ENCODE data around the gene KRTAP22-1. TPM values are rescaled to one million over a fixed set of nuclear protein-coding genes. Genes with fewer than 3 reads are reported as not detected.

KRTAP22-1 gene
- polyA plus RNA-seq, 2 donors: not detected

DNA sequence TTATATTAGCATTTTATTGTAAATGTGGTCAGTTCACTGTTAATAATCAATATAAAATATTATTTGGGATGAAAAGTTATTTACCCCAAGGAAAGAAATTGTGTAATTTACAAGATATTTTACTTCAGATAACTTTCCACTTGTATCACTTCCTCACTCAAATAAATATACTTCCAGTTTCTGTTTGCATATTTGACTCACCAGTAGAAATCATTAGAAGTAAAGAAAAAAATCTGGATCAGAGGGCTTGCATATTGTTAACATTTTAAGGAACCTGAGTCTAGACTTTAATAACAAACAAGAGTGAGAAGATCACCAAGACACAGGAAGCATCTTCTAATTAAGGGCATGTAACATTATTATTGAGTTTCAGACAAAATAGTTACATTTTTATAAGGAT, 19.2 kb downstream of the KRTAP22-1 start:
- H3K36me3 ChIP-seq (ENCODE audit: control insufficient read depth in 2 of 2, insufficient read depth in 2 of 2, low read length in 1 of 2): no peaks in the 10 kb centered on the region
- no peaks in the 10 kb centered on the region for H3K27me3 ChIP-seq (ENCODE audit: control insufficient read depth in 1 of 2, insufficient read depth in 2 of 2, low read length in 2 of 2)
- no peak overlapping the region for H3K4me3 ChIP-seq (ENCODE audit: low read depth in 1 of 2, low read length in 2 of 2)
- peaks cover 3 to 6% of the 10 kb centered on the region in 2 donors for H3K9me3 ChIP-seq (ENCODE audit: control insufficient read depth in 2 of 2, insufficient read depth in 1 of 2, low read depth in 1 of 2, low read length in 1 of 2)
- no peaks in the 10 kb centered on the region for H3K4me1 ChIP-seq (ENCODE audit: control insufficient read depth in 2 of 2, insufficient read depth in 2 of 2, low read length in 1 of 2)
- H3K27ac ChIP-seq (ENCODE audit: low read depth in 2 of 2, low read length in 1 of 2): no peak overlapping the region

GRCh38 chr21:30620522-30620921, 19.6 kb downstream of the KRTAP22-1 start, which contains the start of gene KRTAP20-4:
TSS of gene KRTAP20-4 (plus strand) at chr21:30620627.
- WGBS, 2 donors: 77 to 80% methylated on average over 3 of the region's 3 CpGs
- no peak within 1 kb of the TSS for H3K27ac ChIP-seq (ENCODE audit: low read depth in 2 of 2, low read length in 1 of 2)
- no peaks in the 10 kb centered on the region for H3K4me1 ChIP-seq (ENCODE audit: control insufficient read depth in 2 of 2, insufficient read depth in 2 of 2, low read length in 1 of 2)
- peaks cover 3 to 6% of the 10 kb centered on the region in 2 donors for H3K9me3 ChIP-seq (ENCODE audit: control insufficient read depth in 2 of 2, insufficient read depth in 1 of 2, low read depth in 1 of 2, low read length in 1 of 2)
- no peak within 1 kb of the TSS for H3K4me3 ChIP-seq (ENCODE audit: low read depth in 1 of 2, low read length in 2 of 2)
- no peaks in the 10 kb centered on the region for H3K36me3 ChIP-seq (ENCODE audit: control insufficient read depth in 2 of 2, insufficient read depth in 2 of 2, low read length in 1 of 2)
- no peaks in the 10 kb centered on the region for H3K27me3 ChIP-seq (ENCODE audit: control insufficient read depth in 1 of 2, insufficient read depth in 2 of 2, low read length in 2 of 2)

DNA sequence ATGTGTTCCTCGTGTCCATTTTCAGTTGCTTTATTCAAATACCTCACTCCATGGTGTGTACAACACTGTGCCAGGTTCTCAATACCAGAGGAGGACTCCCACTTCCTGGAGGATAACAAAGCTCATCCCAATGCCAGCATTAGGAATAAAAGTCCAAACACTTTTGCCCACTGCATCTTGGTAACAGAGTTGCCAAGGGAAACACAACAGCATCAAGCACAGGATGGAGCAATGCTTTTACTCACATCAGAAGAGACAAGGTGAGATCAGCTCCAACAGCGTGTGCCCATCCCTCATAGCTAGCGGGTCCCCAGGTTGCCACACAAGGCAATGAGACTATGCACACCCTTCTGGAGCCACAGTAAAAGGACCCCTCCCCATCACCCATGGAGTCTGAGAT, 22.5 kb downstream of the KRTAP22-1 start:
- 89% methylated on average over 3 of the region's 3 CpGs for WGBS, 2 donors
- Histone ChIP-seq H3K4me3 (ENCODE audit: low read depth in 1 of 2, low read length in 2 of 2) (no peak overlapping the region), H3K9me3 (ENCODE audit: control insufficient read depth in 2 of 2, insufficient read depth in 1 of 2, low read depth in 1 of 2, low read length in 1 of 2) (peaks cover 3 to 6% of the 10 kb centered on the region in 2 donors), H3K4me1 (ENCODE audit: control insufficient read depth in 2 of 2, insufficient read depth in 2 of 2, low read length in 1 of 2) (no peaks in the 10 kb centered on the region), H3K27me3 (ENCODE audit: control insufficient read depth in 1 of 2, insufficient read depth in 2 of 2, low read length in 2 of 2) (no peaks in the 10 kb centered on the region), H3K36me3 (ENCODE audit: control insufficient read depth in 2 of 2, insufficient read depth in 2 of 2, low read length in 1 of 2) (no peaks in the 10 kb centered on the region), H3K27ac (ENCODE audit: low read depth in 2 of 2, low read length in 1 of 2) (no peak overlapping the region)

DNA sequence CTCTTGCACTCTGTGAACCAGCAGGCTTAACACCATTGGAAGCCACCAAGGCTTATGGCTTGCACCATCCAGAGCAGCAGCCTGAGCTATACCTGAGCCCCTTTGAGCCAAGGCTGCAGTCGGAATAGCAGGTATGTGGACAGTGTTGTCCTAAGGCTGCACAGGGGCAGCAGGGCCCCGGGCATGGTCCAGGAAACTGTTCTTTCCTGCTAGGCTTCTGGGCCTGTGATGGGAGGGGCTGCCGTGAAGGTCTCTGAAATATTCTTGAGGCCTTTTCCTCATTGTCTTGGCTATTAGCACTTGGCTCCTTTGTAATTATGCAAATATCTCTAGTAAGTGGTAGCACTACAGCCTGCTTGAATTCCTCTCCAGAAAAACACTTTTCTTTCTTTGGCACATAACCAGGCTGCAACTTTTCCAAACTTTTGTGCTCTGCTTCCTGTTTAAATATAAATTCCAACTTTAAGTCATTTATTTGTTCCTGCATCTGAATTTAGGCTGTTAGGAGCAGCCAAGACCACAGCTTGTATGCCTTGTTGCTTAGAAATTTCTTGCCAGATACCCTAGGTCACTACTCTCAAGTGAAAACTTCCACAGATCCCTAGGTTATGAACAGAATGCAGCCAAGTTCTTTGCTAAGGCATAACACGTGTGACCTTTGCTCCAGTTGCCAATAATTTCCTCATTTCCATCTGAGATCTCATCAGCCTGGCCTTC, 24.7 kb downstream of the KRTAP22-1 start:
- no peaks in the 10 kb centered on the region for H3K36me3 ChIP-seq (ENCODE audit: control insufficient read depth in 2 of 2, insufficient read depth in 2 of 2, low read length in 1 of 2)
- no peaks in the 10 kb centered on the region for H3K27me3 ChIP-seq (ENCODE audit: control insufficient read depth in 1 of 2, insufficient read depth in 2 of 2, low read length in 2 of 2)
- H3K4me1 ChIP-seq (ENCODE audit: control insufficient read depth in 2 of 2, insufficient read depth in 2 of 2, low read length in 1 of 2): no peaks in the 10 kb centered on the region
- no peak overlapping the region for H3K4me3 ChIP-seq (ENCODE audit: low read depth in 1 of 2, low read length in 2 of 2)
- 62 to 73% methylated on average over 4 of the region's 4 CpGs for WGBS, 2 donors
- peaks cover 3 to 6% of the 10 kb centered on the region in 2 donors for H3K9me3 ChIP-seq (ENCODE audit: control insufficient read depth in 2 of 2, insufficient read depth in 1 of 2, low read depth in 1 of 2, low read length in 1 of 2)
- H3K27ac ChIP-seq (ENCODE audit: low read depth in 2 of 2, low read length in 1 of 2): no peak overlapping the region

DNA sequence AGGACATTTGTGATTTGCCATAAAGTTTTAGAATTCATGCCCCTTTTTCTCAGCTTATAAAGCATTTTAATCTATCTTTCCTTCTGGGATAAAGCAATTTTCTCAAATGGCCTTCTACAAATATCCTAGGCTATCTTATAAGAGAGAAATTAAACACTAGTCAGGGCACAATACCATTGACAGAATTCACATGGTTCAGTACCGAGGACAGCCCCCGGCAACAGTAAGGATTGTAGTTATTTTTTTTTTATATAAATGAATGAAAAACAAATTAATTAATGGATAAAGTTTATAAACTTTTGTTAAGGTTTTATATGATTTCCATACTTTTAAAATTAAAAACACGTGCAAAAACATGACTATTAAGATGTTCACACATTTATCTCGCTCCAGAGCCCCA, 27.2 kb downstream of the KRTAP22-1 start:
- no peaks in the 10 kb centered on the region for H3K36me3 ChIP-seq (ENCODE audit: control insufficient read depth in 2 of 2, insufficient read depth in 2 of 2, low read length in 1 of 2)
- H3K4me1 ChIP-seq (ENCODE audit: control insufficient read depth in 2 of 2, insufficient read depth in 2 of 2, low read length in 1 of 2): no peaks in the 10 kb centered on the region
- H3K4me3 ChIP-seq (ENCODE audit: low read depth in 1 of 2, low read length in 2 of 2): no peak overlapping the region
- no peaks in the 10 kb centered on the region for H3K27me3 ChIP-seq (ENCODE audit: control insufficient read depth in 1 of 2, insufficient read depth in 2 of 2, low read length in 2 of 2)
- peaks cover under 1 to 5% of the 10 kb centered on the region in 2 donors for H3K9me3 ChIP-seq (ENCODE audit: control insufficient read depth in 2 of 2, insufficient read depth in 1 of 2, low read depth in 1 of 2, low read length in 1 of 2)
- no peak overlapping the region for H3K27ac ChIP-seq (ENCODE audit: low read depth in 2 of 2, low read length in 1 of 2)
- 80 to 83% methylated on average over 4 of the region's 4 CpGs for WGBS, 2 donors

- no peaks in the 10 kb centered on the region for H3K4me1 ChIP-seq (ENCODE audit: control insufficient read depth in 2 of 2, insufficient read depth in 2 of 2, low read length in 1 of 2)
- H3K27ac ChIP-seq (ENCODE audit: low read depth in 2 of 2, low read length in 1 of 2): no peak overlapping the region
- no peaks in the 10 kb centered on the region for H3K36me3 ChIP-seq (ENCODE audit: control insufficient read depth in 2 of 2, insufficient read depth in 2 of 2, low read length in 1 of 2)
- H3K4me3 ChIP-seq (ENCODE audit: low read depth in 1 of 2, low read length in 2 of 2): no peak overlapping the region
- 58 to 61% methylated on average over 1 of the region's 1 CpG for WGBS, 2 donors
- no peaks in the 10 kb centered on the region for H3K9me3 ChIP-seq (ENCODE audit: control insufficient read depth in 2 of 2, insufficient read depth in 1 of 2, low read depth in 1 of 2, low read length in 1 of 2)
- H3K27me3 ChIP-seq (ENCODE audit: control insufficient read depth in 1 of 2, insufficient read depth in 2 of 2, low read length in 2 of 2): no peaks in the 10 kb centered on the region
These were observed 28.3 kb downstream of the KRTAP22-1 start for GRCh38 chr21:30629200-30629599.

GRCh38 chr21:30634906-30635305, 34.0 kb downstream of the KRTAP22-1 start, which contains the start of gene KRTAP20-2:
TSS of gene KRTAP20-2 (plus strand) at chr21:30635206. CDS start at chr21:30635264, 58 bp downstream.
- Histone ChIP-seq H3K4me3 (ENCODE audit: low read depth in 1 of 2, low read length in 2 of 2) (no peak within 1 kb of the TSS), H3K27me3 (ENCODE audit: control insufficient read depth in 1 of 2, insufficient read depth in 2 of 2, low read length in 2 of 2) (no peaks in the 10 kb centered on the region), H3K36me3 (ENCODE audit: control insufficient read depth in 2 of 2, insufficient read depth in 2 of 2, low read length in 1 of 2) (no peaks in the 10 kb centered on the region), H3K9me3 (ENCODE audit: control insufficient read depth in 2 of 2, insufficient read depth in 1 of 2, low read depth in 1 of 2, low read length in 1 of 2) (no peaks in the 10 kb centered on the region), H3K27ac (ENCODE audit: low read depth in 2 of 2, low read length in 1 of 2) (no peak within 1 kb of the TSS), H3K4me1 (ENCODE audit: control insufficient read depth in 2 of 2, insufficient read depth in 2 of 2, low read length in 1 of 2) (no peaks in the 10 kb centered on the region)
- WGBS, 2 donors: 86 to 88% methylated on average over 1 of the region's 1 CpG

GRCh38 chr21:30638686-30639085, 37.8 kb downstream of the KRTAP22-1 start:
- no peaks in the 10 kb centered on the region for H3K36me3 ChIP-seq (ENCODE audit: control insufficient read depth in 2 of 2, insufficient read depth in 2 of 2, low read length in 1 of 2)
- H3K4me3 ChIP-seq (ENCODE audit: low read depth in 1 of 2, low read length in 2 of 2): no peak overlapping the region
- no peaks in the 10 kb centered on the region for H3K4me1 ChIP-seq (ENCODE audit: control insufficient read depth in 2 of 2, insufficient read depth in 2 of 2, low read length in 1 of 2)
- 79% methylated on average over 3 of the region's 3 CpGs for WGBS, 2 donors
- H3K27ac ChIP-seq (ENCODE audit: low read depth in 2 of 2, low read length in 1 of 2): no peak overlapping the region
- H3K9me3 ChIP-seq (ENCODE audit: control insufficient read depth in 2 of 2, insufficient read depth in 1 of 2, low read depth in 1 of 2, low read length in 1 of 2): no peaks in the 10 kb centered on the region
- no peaks in the 10 kb centered on the region for H3K27me3 ChIP-seq (ENCODE audit: control insufficient read depth in 1 of 2, insufficient read depth in 2 of 2, low read length in 2 of 2)

DNA sequence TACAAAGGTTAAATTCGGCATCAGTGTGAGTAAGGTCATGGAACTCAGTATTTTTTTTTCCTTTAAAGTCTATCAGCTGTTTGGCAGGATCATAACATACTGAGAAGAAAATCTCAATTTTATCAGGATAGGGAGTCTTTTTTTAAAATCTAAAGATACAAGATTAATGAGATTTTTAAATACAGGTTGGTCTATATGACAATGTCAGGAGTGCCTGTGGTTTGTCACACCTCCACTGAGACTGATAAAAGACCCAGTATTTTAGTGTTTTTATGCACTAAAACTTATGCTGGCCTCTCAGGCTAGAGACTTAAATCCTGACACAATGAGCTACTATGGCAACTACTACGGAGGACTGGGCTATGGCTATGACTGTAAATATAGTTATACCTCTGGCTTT, 41.7 kb downstream of the KRTAP22-1 start, which contains the start of gene KRTAP20-3:
Gene KRTAP20-3, plus strand, starts transcription at position 301 of the 400 bp plus-strand sequence.
- no peak within 1 kb of the TSS for H3K4me3 ChIP-seq (ENCODE audit: low read depth in 1 of 2, low read length in 2 of 2)
- H3K4me1 ChIP-seq (ENCODE audit: control insufficient read depth in 2 of 2, insufficient read depth in 2 of 2, low read length in 1 of 2): no peaks in the 10 kb centered on the region
- H3K27ac ChIP-seq (ENCODE audit: low read depth in 2 of 2, low read length in 1 of 2): no peak within 1 kb of the TSS
- no peaks in the 10 kb centered on the region for H3K9me3 ChIP-seq (ENCODE audit: control insufficient read depth in 2 of 2, insufficient read depth in 1 of 2, low read depth in 1 of 2, low read length in 1 of 2)
- 84 to 86% methylated on average over 2 of the region's 2 CpGs for WGBS, 2 donors
- no peaks in the 10 kb centered on the region for H3K36me3 ChIP-seq (ENCODE audit: control insufficient read depth in 2 of 2, insufficient read depth in 2 of 2, low read length in 1 of 2)
- no peaks in the 10 kb centered on the region for H3K27me3 ChIP-seq (ENCODE audit: control insufficient read depth in 1 of 2, insufficient read depth in 2 of 2, low read length in 2 of 2)

GRCh38 chr21:30646904-30647414, 46.1 kb downstream of the KRTAP22-1 start:
- WGBS, 2 donors: 58% methylated on average over 1 of the region's 1 CpG

More at GRCh38 chr21:30646904-30647414, 46.1 kb downstream of the KRTAP22-1 start:
- Histone ChIP-seq H3K9me3 (ENCODE audit: control insufficient read depth in 2 of 2, insufficient read depth in 1 of 2, low read depth in 1 of 2, low read length in 1 of 2) (no peaks in the 10 kb centered on the region), H3K36me3 (ENCODE audit: control insufficient read depth in 2 of 2, insufficient read depth in 2 of 2, low read length in 1 of 2) (no peaks in the 10 kb centered on the region), H3K27me3 (ENCODE audit: control insufficient read depth in 1 of 2, insufficient read depth in 2 of 2, low read length in 2 of 2) (no peaks in the 10 kb centered on the region), H3K4me1 (ENCODE audit: control insufficient read depth in 2 of 2, insufficient read depth in 2 of 2, low read length in 1 of 2) (no peaks in the 10 kb centered on the region), H3K4me3 (ENCODE audit: low read depth in 1 of 2, low read length in 2 of 2) (no peak overlapping the region), H3K27ac (ENCODE audit: low read depth in 2 of 2, low read length in 1 of 2) (no peak overlapping the region)
